ENCODE data around the gene KCNQ1. TPM values are rescaled to one million over a fixed set of nuclear protein-coding genes. Genes with fewer than 3 reads are reported as not detected.

KCNQ1 gene
- total RNA-seq, 6 donors from 2014 or later = 18.0 to 45.4 (median 32.7) TPM

DNA sequence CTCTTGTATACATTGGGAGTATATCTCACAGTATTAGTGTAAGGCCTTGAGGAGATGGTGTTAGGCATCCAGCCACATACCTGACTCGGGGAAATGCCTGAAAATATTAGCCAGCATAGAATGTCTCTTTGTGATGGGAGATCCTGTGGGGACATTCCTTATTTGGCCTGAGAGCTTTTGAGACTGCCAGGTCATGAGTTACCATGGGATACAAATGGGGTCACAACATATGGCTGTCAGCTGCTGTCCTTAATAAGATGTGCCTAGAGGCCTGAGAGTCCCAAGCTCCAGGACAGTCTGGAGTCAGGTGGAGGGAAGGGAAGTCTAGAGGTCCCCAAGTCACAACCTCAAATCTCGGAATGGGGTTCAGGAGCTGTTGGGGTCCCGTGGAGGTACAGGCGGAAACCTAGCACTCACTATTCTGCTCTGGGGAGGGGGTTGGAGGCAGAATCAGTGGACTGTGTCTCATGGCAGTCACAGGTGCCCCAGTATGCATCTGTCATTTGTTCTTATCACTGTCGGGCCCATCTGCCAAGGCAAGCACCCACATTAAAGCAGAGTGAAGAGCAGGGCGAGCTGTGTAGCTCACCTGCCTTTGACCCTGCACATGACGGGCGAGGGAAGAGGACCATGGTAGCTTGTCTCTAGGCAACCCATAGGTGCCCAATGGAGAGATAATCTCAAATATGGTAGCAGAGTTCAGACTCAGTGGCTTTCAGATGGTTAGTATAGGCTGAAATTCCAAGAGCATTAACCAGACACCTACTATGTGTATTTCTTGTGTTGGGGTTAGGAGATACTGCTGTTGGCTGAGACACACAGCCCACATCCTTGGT, 225.0 kb downstream of the KCNQ1 start:
- H3K4me1 ChIP-seq = peaks cover 2 to 6% (median 5%) of the 10 kb centered on the region in 4 donors
- TF ChIP-seq EP300 (IDR thresholded peaks at IDR 0.05) = no peak
- TF ChIP-seq POLR2AphosphoS5 (IDR thresholded peaks at IDR 0.05) = no peak
- no peak for TF ChIP-seq POLR2A (IDR thresholded peaks at IDR 0.05)
- TF ChIP-seq, protein P1, sequence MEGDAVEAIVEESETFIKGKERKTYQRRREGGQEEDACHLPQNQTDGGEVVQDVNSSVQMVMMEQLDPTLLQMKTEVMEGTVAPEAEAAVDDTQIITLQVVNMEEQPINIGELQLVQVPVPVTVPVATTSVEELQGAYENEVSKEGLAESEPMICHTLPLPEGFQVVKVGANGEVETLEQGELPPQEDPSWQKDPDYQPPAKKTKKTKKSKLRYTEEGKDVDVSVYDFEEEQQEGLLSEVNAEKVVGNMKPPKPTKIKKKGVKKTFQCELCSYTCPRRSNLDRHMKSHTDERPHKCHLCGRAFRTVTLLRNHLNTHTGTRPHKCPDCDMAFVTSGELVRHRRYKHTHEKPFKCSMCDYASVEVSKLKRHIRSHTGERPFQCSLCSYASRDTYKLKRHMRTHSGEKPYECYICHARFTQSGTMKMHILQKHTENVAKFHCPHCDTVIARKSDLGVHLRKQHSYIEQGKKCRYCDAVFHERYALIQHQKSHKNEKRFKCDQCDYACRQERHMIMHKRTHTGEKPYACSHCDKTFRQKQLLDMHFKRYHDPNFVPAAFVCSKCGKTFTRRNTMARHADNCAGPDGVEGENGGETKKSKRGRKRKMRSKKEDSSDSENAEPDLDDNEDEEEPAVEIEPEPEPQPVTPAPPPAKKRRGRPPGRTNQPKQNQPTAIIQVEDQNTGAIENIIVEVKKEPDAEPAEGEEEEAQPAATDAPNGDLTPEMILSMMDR (IDR thresholded peaks at IDR 0.05) = no peak
- no peaks in the 10 kb centered on the region for H3K36me3 ChIP-seq
- ATAC-seq (ENCODE audit: low FRiP score in 2 of 2) = no peak
- no peaks in the 10 kb centered on the region for H3K27me3 ChIP-seq
- H3K9me3 ChIP-seq = no peaks in the 10 kb centered on the region
- H3K27ac ChIP-seq = no peak overlapping the region
- H3K4me3 ChIP-seq = no peak overlapping the region
- no peak for DNase-seq
- WGBS, 2 donors = 86 to 92% methylated on average over 6 to 8 of the region's 8 CpGs

DNA sequence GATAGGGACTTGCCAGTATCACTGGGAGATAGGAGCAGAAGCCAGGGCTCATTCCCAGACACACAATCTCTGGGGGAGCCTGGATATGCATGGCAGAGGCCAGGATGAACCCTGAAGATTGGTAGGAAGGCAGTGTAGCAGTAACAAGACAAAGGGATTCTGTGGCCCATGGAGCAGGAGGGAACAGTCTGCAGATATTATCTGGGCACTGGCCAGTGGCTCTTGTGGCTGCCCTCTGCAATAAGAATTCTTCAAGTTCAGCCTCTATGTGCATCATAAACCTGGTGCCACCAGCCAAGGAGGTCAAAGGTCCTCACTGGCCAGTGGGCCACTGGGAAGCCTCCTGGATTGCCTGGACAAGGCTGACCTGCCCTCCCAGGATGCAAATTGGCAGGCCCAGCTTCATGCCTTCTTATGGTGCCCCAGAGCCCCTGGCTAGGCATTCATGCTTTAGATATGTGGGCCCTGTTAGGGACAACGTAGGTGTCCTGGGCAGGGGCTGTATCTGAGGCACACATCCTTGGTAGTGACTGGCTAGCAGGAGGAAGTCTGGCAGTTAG, 225.8 kb downstream of the KCNQ1 start:
- no peak overlapping the region for H3K27ac ChIP-seq
- no peaks in the 10 kb centered on the region for H3K9me3 ChIP-seq
- 0 to 40% methylated on average over 1 of the region's 1 CpG for WGBS, 2 donors
- peaks cover 3 to 6% (median 5%) of the 10 kb centered on the region in 4 donors for H3K4me1 ChIP-seq
- H3K27me3 ChIP-seq = no peaks in the 10 kb centered on the region
- TF ChIP-seq EP300 (IDR thresholded peaks at IDR 0.05) (no peak), POLR2A (IDR thresholded peaks at IDR 0.05) (no peak), POLR2AphosphoS5 (IDR thresholded peaks at IDR 0.05) (no peak)
- TF ChIP-seq, protein P1 (IDR thresholded peaks at IDR 0.05) = no peak
- H3K4me3 ChIP-seq = no peak overlapping the region
- no peaks in the 10 kb centered on the region for H3K36me3 ChIP-seq
- ATAC-seq (ENCODE audit: low FRiP score in 2 of 2) (no peak), DNase-seq (no peak)

DNA sequence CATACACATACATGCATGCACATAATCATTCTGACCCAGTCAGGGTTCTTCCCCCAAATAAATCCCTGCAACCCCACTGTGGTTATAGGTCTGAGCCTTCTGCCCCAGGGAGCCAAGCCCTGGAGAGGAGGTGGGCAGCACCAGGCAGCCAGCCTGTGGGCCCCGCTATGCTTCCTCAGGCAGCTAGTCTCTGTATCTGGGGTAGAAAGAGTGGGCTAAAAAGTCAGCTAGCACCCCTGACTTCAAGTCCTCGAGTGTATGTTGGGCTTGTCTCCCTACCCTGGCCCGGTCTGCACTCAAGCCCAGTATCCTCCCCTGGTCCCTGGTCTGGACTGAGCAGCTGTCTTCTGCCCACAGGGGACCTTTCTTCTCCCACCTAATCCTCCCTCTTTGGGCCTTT, 226.9 kb downstream of the KCNQ1 start:
- Histone ChIP-seq H3K27me3 (no peaks in the 10 kb centered on the region), H3K4me3 (no peak overlapping the region), H3K4me1 (peaks cover 3 to 6% (median 5%) of the 10 kb centered on the region in 4 donors), H3K27ac (no peak overlapping the region), H3K9me3 (no peaks in the 10 kb centered on the region), H3K36me3 (no peaks in the 10 kb centered on the region)
- TF ChIP-seq EP300 (IDR thresholded peaks at IDR 0.05) (no peak), POLR2AphosphoS5 (IDR thresholded peaks at IDR 0.05) (no peak), POLR2A (IDR thresholded peaks at IDR 0.05) (no peak)
- TF ChIP-seq, protein P1 (IDR thresholded peaks at IDR 0.05) = no peak
- ATAC-seq (ENCODE audit: low FRiP score in 2 of 2) (no peak), DNase-seq (no peak)
- WGBS, 2 donors = 96 to 100% methylated on average over 1 to 3 of the region's 3 CpGs

DNA sequence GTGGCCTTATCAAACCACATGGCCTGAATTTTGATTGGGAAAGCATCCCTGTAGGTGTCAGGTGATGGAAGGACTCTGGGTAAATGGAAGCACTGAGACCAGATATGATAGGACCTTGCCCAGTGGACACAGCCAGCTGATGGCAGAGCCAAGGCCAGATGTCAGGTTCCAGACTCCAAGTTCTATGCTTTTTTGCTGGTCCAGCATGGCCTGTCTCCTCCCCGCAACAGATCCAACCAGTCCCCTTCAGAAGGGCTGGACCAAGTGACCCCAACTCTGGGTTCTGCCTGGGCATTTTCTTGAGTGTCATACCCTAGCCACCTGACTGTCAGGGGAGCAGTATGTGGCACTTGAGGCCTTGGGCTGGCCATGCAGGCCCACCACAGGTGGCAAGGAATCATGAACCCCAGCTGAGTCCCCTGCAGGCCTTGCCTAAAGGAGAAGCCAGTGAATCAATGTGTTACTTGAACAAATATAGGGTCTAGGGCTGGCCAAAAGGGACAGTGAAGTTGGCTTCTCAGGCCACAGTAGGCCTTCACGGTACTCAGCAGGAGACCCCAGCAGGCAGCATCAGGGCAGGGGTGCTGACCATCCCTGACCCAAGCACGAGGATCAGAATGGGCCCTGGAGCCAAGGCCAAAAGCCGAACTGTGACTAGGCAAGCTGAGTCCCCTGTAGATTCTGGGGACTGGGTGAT, 227.9 kb downstream of the KCNQ1 start:
- H3K4me3 ChIP-seq = no peak overlapping the region
- no peak overlapping the region for H3K27ac ChIP-seq
- DNase-seq (no peak), ATAC-seq (ENCODE audit: low FRiP score in 2 of 2) (no peak)
- H3K4me1 ChIP-seq = peaks cover 3 to 6% (median 5%) of the 10 kb centered on the region in 4 donors
- no peaks in the 10 kb centered on the region for H3K36me3 ChIP-seq
- TF ChIP-seq POLR2AphosphoS5 (IDR thresholded peaks at IDR 0.05) (no peak), EP300 (IDR thresholded peaks at IDR 0.05) (no peak), POLR2A (IDR thresholded peaks at IDR 0.05) (no peak)
- TF ChIP-seq, protein P1 (IDR thresholded peaks at IDR 0.05) = no peak
- 84 to 100% methylated on average over 3 to 4 of the region's 4 CpGs for WGBS, 2 donors
- no peaks in the 10 kb centered on the region for H3K9me3 ChIP-seq
- no peaks in the 10 kb centered on the region for H3K27me3 ChIP-seq

Data from upper lobe of left lung (tissue), 6 donors.